ENCODE results near the gene NCAPD2.

GRCh38 chr12:6535960-6536847 lies 42.3 kb downstream of the NCAPD2 start:
- no peak for TF ChIP-seq CTCF (conservative IDR thresholded peaks at IDR 0.05; ENCODE audit: low read depth, low read length)
- no peak for TF ChIP-seq USF2 (IDR thresholded peaks at IDR 0.05; ENCODE audit: low read depth, low read length)
- TF ChIP-seq SMC3 (IDR thresholded peaks at IDR 0.05; ENCODE audit: low read depth, low read length) = no peak
- peak; percentile 70 for TF ChIP-seq POLR2A (IDR thresholded peaks at IDR 0.05; ENCODE audit: low read depth, low read length)
- no peak for TF ChIP-seq CEBPB (IDR thresholded peaks at IDR 0.05; ENCODE audit: low read depth, low read length)
- no peak for TF ChIP-seq RCOR1 (IDR thresholded peaks at IDR 0.05; ENCODE audit: insufficient replicate concordance, low read length)
- no peak for TF ChIP-seq RAD21 (IDR thresholded peaks at IDR 0.05; ENCODE audit: low read length)
- no peak for TF ChIP-seq BHLHE40 (IDR thresholded peaks at IDR 0.05; ENCODE audit: low read depth, low read length)
- TF ChIP-seq MAFK (IDR thresholded peaks at IDR 0.05; ENCODE audit: low read depth, low read length) = no peak
- no peak for TF ChIP-seq NFE2L2 (IDR thresholded peaks at IDR 0.05; ENCODE audit: low read depth, low read length)
- peak; percentile 6; the same call in 1 of the 2 replicates for TF ChIP-seq MAZ (IDR thresholded peaks at IDR 0.05; ENCODE audit: borderline replicate concordance, low read depth, low read length)
- no peak for TF ChIP-seq FOS (IDR thresholded peaks at IDR 0.05; ENCODE audit: low read depth, low read length)
